GM10266 (cell line): ENCODE data around the gene ATP6AP2.
"Not testable (repeated sequence)": the region's sequence is repeated elsewhere in the genome, so short reads cannot be mapped to it uniquely, and the experiment has no call there.

Experiments used
- DNase-seq: peaks from one replicate; pipeline ENCODE4 v3.0.0; 2012; ENCODE audit errors: extremely low spot score
- CTCF ChIP-seq: IDR thresholded peaks from 2 replicates; pipeline ENCODE4 v1.5.1; 2012; ENCODE audit warnings: mild to moderate bottlenecking, low read depth; ENCODE audit not compliant: control insufficient read depth, insufficient read depth; ENCODE audit errors: missing control alignments

The ATP6AP2 gene

DNA sequence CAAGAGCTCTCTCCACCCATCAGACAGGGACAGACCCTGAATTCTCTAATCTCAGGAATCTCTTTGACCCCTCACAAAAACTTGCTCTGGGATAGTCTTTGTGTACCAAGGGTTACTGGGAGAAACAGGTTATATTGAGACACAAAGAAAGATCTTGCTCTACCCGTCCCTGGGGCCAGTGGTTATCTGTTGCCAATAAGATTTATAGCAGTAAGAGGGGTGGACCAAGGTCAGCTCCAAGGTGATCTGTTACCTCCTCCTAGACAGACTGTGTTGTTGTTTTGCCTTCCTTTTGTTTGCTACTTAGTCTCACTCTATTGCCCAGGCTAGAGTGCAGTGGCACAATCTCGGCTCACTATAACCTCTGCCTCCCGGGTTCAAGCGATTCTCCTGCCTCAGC is 16.3 kb upstream of the ATP6AP2 start:
- no peak for DNase-seq
- TF ChIP-seq CTCF: no peak

- TF ChIP-seq CTCF: no peak
- DNase-seq: peak; percentile 13
These were observed 10.2 kb upstream of the ATP6AP2 start for GRCh38 chrX:40570346-40571093.

- DNase-seq: not testable (repeated sequence)
These were observed 9.6 kb upstream of the ATP6AP2 start for GRCh38 chrX:40571164-40571563.

- TF ChIP-seq CTCF: no peak
- DNase-seq: no peak
These were observed 9.2 kb upstream of the ATP6AP2 start for GRCh38 chrX:40571600-40571999.

GRCh38 chrX:40573763-40574162 is 7.0 kb upstream of the ATP6AP2 start:
- DNase-seq: no peak
- peak; percentile 45 for TF ChIP-seq CTCF

- DNase-seq: not testable (repeated sequence)
These were observed 5.4 kb upstream of the ATP6AP2 start for GRCh38 chrX:40575411-40575810.

DNA sequence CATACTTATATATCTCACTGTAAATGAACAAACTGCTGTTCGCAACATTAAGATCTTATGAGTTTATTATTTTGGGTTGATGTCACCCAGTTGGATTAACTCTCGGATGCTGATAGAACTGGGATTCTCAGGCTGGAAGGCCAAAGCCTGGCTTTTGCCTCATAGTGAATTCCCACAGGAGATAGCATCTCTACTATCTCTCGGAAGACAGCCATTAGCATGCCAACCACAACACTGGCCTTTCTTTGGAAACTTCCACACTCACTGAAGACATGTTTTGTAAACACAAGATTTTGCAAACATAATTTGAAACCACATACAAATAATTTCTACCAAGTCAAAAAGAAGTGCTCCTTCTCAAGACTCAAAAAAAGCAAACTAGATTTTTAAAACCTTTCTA is 4.5 kb upstream of the ATP6AP2 start:
- TF ChIP-seq CTCF: no peak
- DNase-seq: no peak

- no peak for DNase-seq
- TF ChIP-seq CTCF: no peak
These were observed 2.6 kb upstream of the ATP6AP2 start for GRCh38 chrX:40578039-40578695.
